GM23248 (cell line): ENCODE data around the gene GINS3. TPM values are rescaled to one million over a fixed set of nuclear protein-coding genes. Genes with fewer than 3 reads are reported as not detected.

ENCODE experiments used
- DNase-seq: peaks from one replicate; pipeline ENCODE4 v3.0.0-alpha.2; 2015
- H2AFZ ChIP-seq: fragments of 200-600 bp; sonication (generic); 2 replicates; pipeline ENCODE4 v1.6.1; 2016; ENCODE audit warnings: antibody characterized with exemption
- H3F3A ChIP-seq: fragments of 200-600 bp; sonication (generic); 2 replicates; pipeline ENCODE4 v1.6.1; 2016; ENCODE audit warnings: mild to moderate bottlenecking, antibody characterized with exemption, mixed run types; ENCODE audit not compliant: insufficient read depth
- H3K27ac ChIP-seq: fragments of 200-600 bp; sonication (generic); 2 replicates; pipeline ENCODE4 v1.5.1; 2016; ENCODE audit warnings: mild to moderate bottlenecking
- H3K27me3 ChIP-seq: fragments of 200-600 bp; sonication (generic); replicated peaks from 2 replicates; pipeline ENCODE4 v1.6.1; 2016; ENCODE audit warnings: mild to moderate bottlenecking; ENCODE audit not compliant: insufficient read depth
- H3K36me3 ChIP-seq: fragments of 200-600 bp; sonication (generic); 2 replicates; pipeline ENCODE4 v1.6.1; 2016; ENCODE audit warnings: low read depth, mild to moderate bottlenecking
- H3K4me1 ChIP-seq: fragments of 200-600 bp; sonication (generic); 2 replicates; pipeline ENCODE4 v1.6.1; 2016; ENCODE audit warnings: mild to moderate bottlenecking; ENCODE audit not compliant: insufficient read depth
- H3K4me2 ChIP-seq: fragments of 200-600 bp; sonication (generic); one replicate; pipeline ENCODE4 v1.6.1; 2016; ENCODE audit warnings: mild to moderate bottlenecking; ENCODE audit not compliant: unreplicated experiment
- H3K4me3 ChIP-seq: fragments of 200-600 bp; sonication (generic); 2 replicates; pipeline ENCODE4 v1.5.1; 2016; ENCODE audit warnings: mild to moderate bottlenecking
- H3K79me2 ChIP-seq: fragments of 200-600 bp; sonication (generic); 2 replicates; pipeline ENCODE4 v1.6.1; 2016; ENCODE audit warnings: mild to moderate bottlenecking; ENCODE audit not compliant: insufficient read depth
- H3K9ac ChIP-seq: fragments of 200-600 bp; sonication (generic); 2 replicates; pipeline ENCODE4 v1.6.1; 2016; ENCODE audit warnings: mild to moderate bottlenecking
- H3K9me2 ChIP-seq: fragments of 200-600 bp; sonication (generic); 2 replicates; pipeline ENCODE4 v1.6.1; 2016; ENCODE audit warnings: mixed run types, mild to moderate bottlenecking, moderate library complexity; ENCODE audit not compliant: insufficient read depth
- H3K9me3 ChIP-seq: fragments of 200-600 bp; sonication (generic); one replicate; pipeline ENCODE4 v1.6.1; 2017; ENCODE audit warnings: low read depth
- H4K20me1 ChIP-seq: fragments of 200-600 bp; sonication (generic); 2 replicates; pipeline ENCODE4 v1.6.0; 2016; ENCODE audit not compliant: insufficient read depth
- EZH2 ChIP-seq: fragments of 200-600 bp; sonication (generic); IDR thresholded peaks from 2 replicates; pipeline ENCODE4 v1.6.1; 2018; ENCODE audit warnings: antibody characterized with exemption, mild to moderate bottlenecking; ENCODE audit not compliant: insufficient read depth, poor library complexity, severe bottlenecking
- EZH2phosphoT487 ChIP-seq: fragments of 200-600 bp; sonication (generic); IDR thresholded peaks from 2 replicates; pipeline ENCODE4 v1.6.1; 2018; ENCODE audit warnings: antibody characterized with exemption, moderate library complexity, mild to moderate bottlenecking, low read depth; ENCODE audit not compliant: insufficient read depth
- WGBS, 2 experiments: methylation state at CpG; one replicate each; pipeline ENCODE4 v1.1.6; 2015 to 2017; ENCODE audit warnings: low lambda C conversion rate in 2 of 2, low coverage in 1 of 2; ENCODE audit errors: missing lambda C conversion rate in 2 of 2; 5-methylcytosine and 5-hydroxymethylcytosine counted together
- in situ Hi-C: fragments of 300-500 bp; cut with MboI; formaldehyde crosslinking; loops from 2 replicates; pipeline ENCODE4 v1.15.0; 2020
- polyA plus RNA-seq: library from polyadenylated mRNA; unstranded; fragments of >200 nt; fragmentation: Nextera tagmentation; extraction: Ambion mirVana; gene quantifications from 2 replicates; pipeline ENCODE4 v1.2.1, GENCODE V29; 2016
- total RNA-seq: library from RNA; depleted of rRNA; stranded (reverse); fragments of >200 nt; shearing (Covaris generic); gene quantifications from 2 replicates; pipeline ENCODE4 v1.2.3, GENCODE V29; 2014

Gene GINS3
- total and polyA plus RNA-seq, 2 experiments from 2014 or later: 2.9 TPM

- no peak overlapping the region for H3K4me3 ChIP-seq
- 59 to 66% methylated on average over 4 of the region's 4 CpGs for WGBS, 2 experiments
- no peaks in the 10 kb centered on the region for H3K9me3 ChIP-seq
- H3K9ac ChIP-seq: no peak overlapping the region
- peaks cover 12% of the 10 kb centered on the region; the same call in 1 of the 2 replicates for H3K27me3 ChIP-seq
- no peaks in the 10 kb centered on the region for H3K36me3 ChIP-seq
- H3K27ac ChIP-seq: no peak overlapping the region
- TF ChIP-seq EZH2phosphoT487 (no peak), EZH2 (no peak)
- H3K79me2 ChIP-seq: no peaks in the 10 kb centered on the region
- no peak for DNase-seq
- H4K20me1 ChIP-seq: no peaks in the 10 kb centered on the region
- H3K9me2 ChIP-seq: no peaks in the 10 kb centered on the region
- in situ Hi-C loops: no loop called here
- no peaks in the 10 kb centered on the region for H3F3A ChIP-seq
- no peak overlapping the region for H3K4me2 ChIP-seq
- no peaks in the 10 kb centered on the region for H3K4me1 ChIP-seq
- no peak overlapping the region for H2AFZ ChIP-seq
Measured at GRCh38 chr16:58449306-58449705, 57.0 kb downstream of the GINS3 start.

- no peaks in the 10 kb centered on the region for H4K20me1 ChIP-seq
- H3K9ac ChIP-seq: no peak overlapping the region
- no peaks in the 10 kb centered on the region for H3K79me2 ChIP-seq
- no peak overlapping the region for H3K4me2 ChIP-seq
- no peak for DNase-seq
- no peak overlapping the region for H3K27ac ChIP-seq
- WGBS, 2 experiments: 73 to 80% methylated on average over 5 of the region's 5 CpGs
- no peak for TF ChIP-seq EZH2phosphoT487
- TF ChIP-seq EZH2: no peak
- no peak overlapping the region for H2AFZ ChIP-seq
- no peaks in the 10 kb centered on the region for H3K9me3 ChIP-seq
- H3K36me3 ChIP-seq: no peaks in the 10 kb centered on the region
- no peaks in the 10 kb centered on the region for H3F3A ChIP-seq
- H3K9me2 ChIP-seq: no peaks in the 10 kb centered on the region
- H3K4me1 ChIP-seq: no peaks in the 10 kb centered on the region
- in situ Hi-C loops: no loop called here
- 0 out of 2 replicates have a peak, but pooled peaks cover 7% of the 10 kb centered on the region for H3K27me3 ChIP-seq
- H3K4me3 ChIP-seq: no peak overlapping the region
Measured at GRCh38 chr16:58449768-58450167, 57.5 kb downstream of the GINS3 start.

- no peak overlapping the region for H3K9ac ChIP-seq
- no peak overlapping the region for H3K27ac ChIP-seq
- no peaks in the 10 kb centered on the region for H3K79me2 ChIP-seq
- H3K27me3 ChIP-seq: 0 out of 2 replicates have a peak, but pooled peaks cover 7% of the 10 kb centered on the region
- H3K36me3 ChIP-seq: no peaks in the 10 kb centered on the region
- H3F3A ChIP-seq: no peaks in the 10 kb centered on the region
- WGBS, 2 experiments: 75 to 84% methylated on average over 7 of the region's 7 CpGs
- in situ Hi-C loops: no loop called here
- H3K4me1 ChIP-seq: no peaks in the 10 kb centered on the region
- no peaks in the 10 kb centered on the region for H3K9me3 ChIP-seq
- no peaks in the 10 kb centered on the region for H4K20me1 ChIP-seq
- no peak overlapping the region for H3K4me2 ChIP-seq
- H2AFZ ChIP-seq: no peak overlapping the region
- no peak for DNase-seq
- H3K4me3 ChIP-seq: no peak overlapping the region
- TF ChIP-seq EZH2phosphoT487: no peak
- TF ChIP-seq EZH2: no peak
- no peaks in the 10 kb centered on the region for H3K9me2 ChIP-seq
Measured at GRCh38 chr16:58450590-58450989, 58.3 kb downstream of the GINS3 start.

- Histone ChIP-seq H3K27ac (no peak overlapping the region), H4K20me1 (no peaks in the 10 kb centered on the region), H3K9me3 (no peaks in the 10 kb centered on the region), H3F3A (no peaks in the 10 kb centered on the region), H3K36me3 (no peaks in the 10 kb centered on the region), H3K4me1 (no peaks in the 10 kb centered on the region), H2AFZ (no peak overlapping the region), H3K79me2 (no peaks in the 10 kb centered on the region), H3K27me3 (0 out of 2 replicates have a peak, but pooled peaks cover 7% of the 10 kb centered on the region), H3K4me3 (no peak overlapping the region), H3K9ac (no peak overlapping the region), H3K9me2 (no peaks in the 10 kb centered on the region), H3K4me2 (no peak overlapping the region)
- TF ChIP-seq EZH2: no peak
- no peak for TF ChIP-seq EZH2phosphoT487
- no peak for DNase-seq
- 79 to 90% methylated on average over 3 of the region's 3 CpGs for WGBS, 2 experiments
- in situ Hi-C loops: no loop called here
Measured at GRCh38 chr16:58451265-58451689, 59.0 kb downstream of the GINS3 start.
